ELR (cell line): ENCODE measurements around the gene KRTAP10-3.
"Not testable (repeated sequence)": the region's sequence is repeated elsewhere in the genome, so short reads cannot be mapped to it uniquely, and the experiment has no call there.

Experiments
- DNase-seq: peaks from one replicate; pipeline ENCODE4 v3.0.0-alpha.2; 2015; ENCODE audit warnings: low read depth

Gene KRTAP10-3

DNA sequence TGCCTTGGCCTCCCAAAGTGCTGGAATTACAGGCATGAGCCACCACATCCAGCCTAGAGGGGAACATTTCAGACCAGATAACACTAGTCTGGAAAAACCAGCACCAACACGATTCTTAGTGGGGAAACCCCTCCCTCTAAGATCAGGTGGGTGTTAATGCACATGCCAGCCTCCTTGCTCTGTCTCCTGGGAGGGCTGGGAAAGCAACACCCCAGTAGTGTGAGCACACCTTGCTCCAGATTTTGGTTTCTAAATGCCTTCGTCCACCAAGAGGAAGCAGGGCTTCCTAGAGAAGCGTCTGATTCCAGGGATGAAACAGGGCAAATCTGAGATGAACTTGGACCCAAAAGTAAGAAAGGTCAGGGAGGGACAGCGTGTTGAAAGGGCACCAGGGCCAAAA is 12.7 kb upstream of the KRTAP10-3 start:
- DNase-seq = no peak

DNA sequence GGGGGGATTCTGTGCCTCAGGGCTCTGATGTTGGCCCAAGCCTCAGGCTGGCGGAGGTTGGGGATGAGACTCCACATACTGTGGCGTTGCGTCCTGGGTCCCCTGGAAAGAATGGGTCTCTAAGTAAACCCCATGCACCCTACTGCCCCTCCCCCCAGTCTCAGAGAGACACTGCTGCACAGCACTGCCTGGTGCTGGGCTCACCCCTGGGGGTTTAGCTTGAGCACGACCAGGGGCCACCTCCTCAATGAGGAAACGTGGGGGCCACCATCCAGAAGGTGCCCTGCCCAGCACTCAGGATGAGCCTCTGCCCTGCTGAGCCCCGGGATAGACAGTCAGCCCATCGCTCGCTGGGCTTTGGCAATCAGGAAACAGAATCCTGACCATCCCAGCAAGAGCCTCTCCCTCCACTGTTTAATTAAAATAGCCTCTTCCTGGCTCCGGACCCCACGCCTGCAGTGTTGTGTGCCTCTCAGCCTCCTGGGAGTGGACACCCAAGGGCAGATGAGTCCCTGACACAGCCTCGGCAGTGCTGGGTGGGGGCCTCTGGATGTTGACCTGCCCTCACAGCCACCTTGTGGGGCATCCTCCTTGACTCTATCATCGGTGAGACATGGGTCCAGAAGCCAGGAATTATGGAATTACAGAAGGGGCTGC is 11.4 kb upstream of the KRTAP10-3 start:
- DNase-seq = no peak

DNA sequence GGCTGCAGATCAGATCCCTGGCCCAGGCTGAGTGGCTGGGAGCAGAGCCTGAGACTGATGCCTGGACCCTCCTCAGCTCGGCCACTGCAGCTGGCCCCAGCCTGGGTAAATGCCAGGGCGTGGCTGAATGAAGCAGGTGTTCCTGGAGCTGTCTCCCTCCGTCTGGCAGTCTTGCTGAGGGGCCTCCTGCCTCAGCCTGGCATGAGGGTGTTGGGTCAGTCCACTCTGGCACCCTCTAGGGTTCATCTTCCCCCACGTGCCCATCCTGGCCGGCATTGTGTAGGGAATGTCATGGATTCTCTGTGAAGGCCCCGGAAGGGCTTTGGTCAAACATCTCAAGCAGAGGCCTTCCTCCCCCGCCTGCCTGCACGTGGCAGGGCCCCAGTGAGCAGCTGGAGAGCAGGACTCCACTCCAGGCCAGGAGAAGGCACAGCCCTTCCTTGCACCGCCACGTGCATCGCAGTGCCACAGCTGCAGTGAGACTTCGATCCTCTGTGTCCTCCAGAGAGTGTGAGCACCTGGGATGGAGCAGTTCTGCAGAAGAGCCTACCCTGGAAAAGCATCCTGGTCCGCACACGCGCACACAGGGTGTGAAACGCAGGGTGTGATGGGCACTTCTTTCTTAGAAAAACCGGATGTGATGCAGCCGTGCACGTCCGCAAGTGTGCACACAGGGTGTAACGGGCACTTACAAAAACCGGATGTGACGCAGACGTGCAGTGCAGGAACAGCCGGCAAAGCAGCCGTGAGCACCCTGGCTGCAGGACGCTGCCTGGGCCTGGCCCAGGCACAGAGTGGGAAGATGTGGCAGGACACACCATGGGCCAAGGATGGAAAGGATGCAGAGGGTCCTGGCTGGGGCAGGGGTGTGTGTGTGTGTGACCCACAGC is 10.3 kb upstream of the KRTAP10-3 start:
- no peak for DNase-seq

DNA sequence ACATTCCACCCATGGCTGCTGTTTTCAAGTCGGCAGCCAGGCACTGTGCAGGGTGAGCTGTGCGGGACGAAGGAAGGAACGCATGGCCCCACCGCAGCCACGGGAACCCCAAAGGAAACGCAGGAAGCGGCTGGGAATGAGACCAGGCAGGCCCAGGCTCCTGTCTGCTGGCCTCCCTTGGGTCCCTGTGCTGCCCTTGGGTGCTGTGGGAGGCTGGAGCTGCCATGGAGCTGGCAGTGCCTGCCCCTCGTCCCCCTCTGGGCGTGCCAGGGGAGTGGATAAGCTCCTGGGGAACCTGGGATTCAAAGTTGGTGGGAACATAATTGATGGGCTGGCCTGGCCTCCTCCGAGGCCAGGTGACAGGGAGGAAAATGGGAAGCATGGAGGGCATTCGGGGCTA is 9.7 kb upstream of the KRTAP10-3 start:
- DNase-seq = no peak

DNA sequence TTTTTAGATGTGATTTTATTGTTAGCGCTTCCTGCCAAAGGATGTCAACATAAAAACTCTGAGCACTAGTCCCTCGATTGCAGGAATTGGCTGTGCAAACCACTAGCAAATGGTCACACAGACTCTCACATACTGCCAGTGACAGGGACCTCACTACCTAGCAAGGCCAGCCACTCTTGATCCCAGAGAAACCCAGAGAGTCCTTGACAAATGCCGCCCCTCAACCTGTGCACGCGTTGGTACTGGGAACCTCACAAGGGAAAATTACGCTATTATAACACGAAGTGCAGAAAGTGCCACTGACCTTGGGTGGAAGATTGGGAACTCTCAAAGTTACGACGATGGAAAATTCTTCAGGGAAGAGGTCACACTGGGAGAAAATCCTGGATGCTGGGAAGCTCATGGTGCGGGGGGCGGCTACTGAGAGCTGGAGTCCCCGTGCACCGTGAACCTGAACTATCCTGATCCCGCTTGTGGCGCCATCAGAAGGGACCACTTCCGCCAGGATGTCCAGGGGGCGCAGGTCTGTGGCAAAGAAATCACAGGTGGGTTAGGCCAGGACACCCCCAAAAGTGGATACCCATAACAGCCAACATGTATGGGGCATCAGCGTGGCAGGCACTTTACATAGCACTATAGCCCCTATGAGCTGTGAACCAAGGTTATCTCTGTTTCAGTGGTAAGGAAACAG is 9.0 kb upstream of the KRTAP10-3 start:
- DNase-seq = no peak

DNA sequence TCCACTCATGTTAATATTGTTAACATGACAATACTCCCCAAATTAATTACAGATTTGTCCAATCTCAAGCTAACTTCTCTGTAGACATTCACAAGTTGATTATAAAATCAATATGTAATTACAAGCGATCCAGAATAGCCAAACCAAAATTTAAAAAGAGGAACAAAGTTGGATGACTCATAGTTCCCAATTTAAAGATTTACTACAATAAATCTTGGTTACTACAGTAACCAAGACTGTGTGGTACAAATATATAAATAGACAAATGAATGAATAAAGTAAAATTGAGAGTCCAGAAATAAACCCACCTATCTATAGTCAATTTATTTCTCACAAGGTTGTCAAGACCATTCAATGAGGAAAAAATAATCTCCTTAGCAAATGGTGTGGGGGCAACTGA is 7.8 kb upstream of the KRTAP10-3 start:
- DNase-seq = no peak

DNA sequence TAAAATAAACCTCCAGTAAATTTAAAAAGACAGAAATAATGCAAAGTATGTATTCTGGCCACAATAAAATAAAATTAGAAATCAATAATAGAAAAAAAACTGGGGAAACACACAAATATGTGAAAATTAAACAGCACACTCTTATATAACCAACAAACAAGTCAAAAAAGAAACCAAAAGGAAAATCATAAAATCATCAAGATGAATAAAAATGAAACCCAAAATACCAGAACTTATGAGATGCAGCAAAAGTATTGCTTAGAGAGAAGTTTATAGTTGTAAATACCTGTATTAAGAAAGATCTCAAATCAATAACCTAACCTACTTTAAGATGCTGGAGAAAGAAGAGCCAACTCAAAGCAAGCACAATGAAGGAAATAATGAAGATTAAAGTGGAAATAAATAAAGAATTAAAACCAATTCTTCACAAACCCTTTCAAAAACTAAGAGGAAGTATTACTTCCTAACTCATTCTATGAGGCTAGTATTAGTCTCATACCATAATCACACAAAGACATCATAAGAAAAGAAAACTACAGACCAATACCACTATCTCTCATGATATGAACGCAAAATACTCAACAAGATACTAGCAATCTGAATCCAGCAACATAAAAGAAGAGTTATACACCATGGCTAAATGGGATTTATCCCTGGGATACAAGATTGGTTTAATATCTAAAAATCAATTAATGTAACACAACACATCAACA is 6.4 kb upstream of the KRTAP10-3 start:
- no peak for DNase-seq

DNA sequence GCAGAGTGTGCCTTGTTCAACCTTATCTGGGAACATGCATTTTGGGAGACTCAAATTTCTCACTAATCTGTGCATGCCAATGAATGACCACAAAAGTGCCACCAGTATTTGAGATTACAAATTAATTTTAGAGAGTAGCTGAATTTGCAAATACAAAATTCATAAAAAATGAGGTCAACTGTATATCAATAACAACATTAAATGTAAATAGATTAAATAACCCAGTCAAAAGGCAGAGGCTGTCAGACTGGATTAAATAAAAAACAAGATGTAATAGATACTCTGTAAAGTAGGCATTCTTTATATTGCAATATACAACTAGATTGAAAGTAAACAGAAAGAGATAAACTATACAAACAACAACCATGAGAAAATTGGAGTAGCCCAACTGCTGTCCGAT is 5.5 kb upstream of the KRTAP10-3 start:
- no peak for DNase-seq

DNA sequence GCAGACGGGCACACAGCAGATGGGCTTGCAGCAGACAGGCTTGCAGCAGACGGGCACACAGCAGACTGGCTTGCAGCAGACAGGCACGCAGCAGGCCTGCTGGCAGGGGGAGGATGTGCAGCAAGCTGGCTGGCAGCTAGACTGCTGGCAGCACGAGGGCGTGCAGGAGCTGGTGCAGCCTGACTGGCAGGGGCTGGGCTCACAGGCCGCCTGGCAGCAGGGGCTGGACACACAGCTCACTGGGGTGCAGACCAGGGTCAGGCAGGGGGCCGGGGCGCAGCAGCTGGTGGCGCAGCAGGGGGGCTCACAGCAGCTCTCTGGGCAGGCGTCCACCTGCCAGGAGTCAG is 293 bp downstream of the KRTAP10-3 start:
- DNase-seq = not testable (repeated sequence)

DNA sequence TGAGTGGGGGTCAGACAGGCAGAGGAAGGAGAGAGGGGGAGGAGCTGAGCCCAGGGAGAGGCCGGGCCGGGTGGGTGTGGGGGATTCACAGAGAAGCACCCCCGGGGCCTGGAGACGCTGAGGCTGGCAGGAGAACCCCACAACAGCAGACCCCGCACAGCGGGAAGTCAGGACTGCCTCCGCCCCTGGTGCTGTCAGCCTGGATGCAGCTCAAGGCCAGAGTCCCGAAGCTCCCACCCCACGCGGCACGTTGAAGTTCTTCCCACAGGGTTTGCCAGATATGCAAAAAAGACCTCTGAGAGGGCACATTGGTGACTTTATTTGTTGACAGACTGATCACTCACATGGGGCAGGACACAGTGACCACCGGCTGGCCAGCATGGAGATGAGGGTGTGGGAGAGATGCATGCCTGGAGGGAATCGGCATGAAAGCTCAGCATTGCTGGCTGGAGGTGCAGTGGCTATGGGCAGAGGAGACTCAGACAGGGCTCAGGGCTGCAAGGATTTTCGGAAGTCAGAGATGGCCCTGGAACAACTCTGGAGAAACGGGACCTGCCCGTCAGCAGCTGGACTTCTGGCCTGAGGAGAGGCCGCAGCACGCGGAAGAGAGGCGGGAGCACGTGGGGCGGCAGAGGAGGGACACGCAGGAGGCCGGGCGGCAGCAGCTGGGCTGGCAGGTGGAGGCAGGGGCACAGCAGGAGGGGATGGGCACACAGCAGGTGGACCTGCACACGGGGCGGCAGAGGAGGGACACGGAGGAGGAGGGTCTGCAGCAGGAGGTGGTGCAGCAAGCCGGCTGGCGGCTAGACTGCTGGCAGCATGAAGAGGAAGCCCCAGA is 885 bp downstream of the KRTAP10-3 start:
- DNase-seq = no peak

DNA sequence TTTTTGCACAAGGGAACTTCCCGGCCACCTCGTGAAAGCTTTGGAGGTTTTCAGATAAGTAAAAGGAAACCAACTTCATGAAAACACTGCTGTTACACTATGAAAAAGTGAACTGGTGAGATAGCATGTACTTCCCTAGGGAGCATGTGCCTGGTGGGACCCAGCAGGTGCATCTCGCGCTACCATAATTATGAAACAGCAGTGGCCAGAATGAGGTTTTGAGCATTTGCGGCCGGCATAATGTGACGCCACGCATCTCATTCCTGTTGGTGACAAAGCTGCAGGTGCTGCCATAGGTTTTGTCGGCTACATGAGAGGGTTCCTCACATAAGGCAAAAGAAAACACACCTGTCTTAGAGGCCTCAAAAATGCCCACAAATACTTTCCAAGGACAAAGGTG is 1.7 kb downstream of the KRTAP10-3 start:
- no peak for DNase-seq

DNA sequence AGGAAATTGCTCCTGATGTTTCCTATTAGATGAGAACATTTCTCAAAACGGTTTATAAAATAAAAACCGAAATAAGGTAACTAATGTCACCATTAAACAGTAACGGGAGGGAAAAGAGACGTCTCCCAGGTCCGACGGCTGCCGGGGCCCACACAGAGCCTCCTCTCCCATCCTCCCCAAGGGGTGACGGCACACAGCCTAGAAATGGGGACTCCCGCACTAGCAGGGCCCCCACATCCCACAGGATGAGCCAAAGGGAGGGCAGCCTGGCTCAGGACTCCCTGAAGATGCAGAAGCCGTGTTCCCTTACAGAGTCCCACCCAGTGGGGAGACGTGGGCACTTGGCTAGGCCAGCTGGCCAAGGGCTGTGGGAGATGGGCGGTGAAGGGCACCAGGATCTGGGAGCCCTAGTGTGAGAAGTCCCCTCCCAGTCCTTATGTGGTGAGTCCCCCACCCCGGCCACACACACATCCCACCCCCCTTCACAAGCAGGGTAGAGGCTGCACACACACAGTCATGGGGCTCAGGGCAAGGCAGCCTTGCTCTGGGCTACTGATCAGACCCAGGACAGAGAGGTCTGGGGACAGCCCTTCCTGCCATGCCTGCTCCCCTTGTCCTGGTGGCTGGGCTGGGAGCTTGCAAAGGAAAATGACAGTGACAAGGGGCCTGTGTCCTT is 3.3 kb downstream of the KRTAP10-3 start:
- DNase-seq = no peak

DNA sequence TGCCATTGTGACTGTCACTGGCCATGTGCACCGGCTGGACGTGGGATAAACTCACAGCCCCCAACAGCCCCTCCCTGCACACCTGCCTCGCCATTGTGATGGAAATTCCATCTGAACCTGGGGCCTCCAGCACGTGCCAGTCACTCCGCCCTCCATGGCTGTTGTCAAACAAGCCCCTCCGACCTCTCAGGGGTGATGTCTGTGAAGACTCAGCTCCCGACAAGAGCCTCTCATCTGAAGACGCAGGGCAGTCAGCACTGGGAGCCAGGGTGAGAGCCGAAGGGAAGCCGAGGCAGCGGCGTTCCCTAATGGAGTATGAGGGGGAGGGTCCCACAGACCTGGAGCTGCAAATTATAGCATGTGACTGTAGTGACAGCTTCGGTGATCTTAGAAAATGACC is 5.9 kb downstream of the KRTAP10-3 start:
- no peak for DNase-seq

DNA sequence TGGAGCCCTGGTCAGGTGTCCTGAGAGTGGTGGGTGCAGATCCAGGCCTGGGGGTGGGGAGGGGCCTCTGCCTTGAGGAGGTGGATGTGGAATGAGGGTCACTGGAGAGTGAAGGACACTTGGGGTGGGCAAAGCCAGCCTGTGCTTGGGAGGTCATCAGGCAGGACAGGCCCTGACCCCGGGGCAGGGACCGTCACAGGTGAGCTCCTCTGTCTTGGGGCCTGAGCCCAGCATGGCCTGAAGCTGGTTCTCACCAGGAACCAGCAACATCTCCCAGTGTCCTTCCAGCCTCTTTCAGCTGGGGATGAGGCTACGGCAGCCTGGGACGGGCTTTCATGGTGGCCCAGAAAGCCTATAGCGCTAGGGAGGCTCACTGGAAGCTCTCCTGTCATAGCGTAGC is 6.5 kb downstream of the KRTAP10-3 start:
- DNase-seq = no peak

DNA sequence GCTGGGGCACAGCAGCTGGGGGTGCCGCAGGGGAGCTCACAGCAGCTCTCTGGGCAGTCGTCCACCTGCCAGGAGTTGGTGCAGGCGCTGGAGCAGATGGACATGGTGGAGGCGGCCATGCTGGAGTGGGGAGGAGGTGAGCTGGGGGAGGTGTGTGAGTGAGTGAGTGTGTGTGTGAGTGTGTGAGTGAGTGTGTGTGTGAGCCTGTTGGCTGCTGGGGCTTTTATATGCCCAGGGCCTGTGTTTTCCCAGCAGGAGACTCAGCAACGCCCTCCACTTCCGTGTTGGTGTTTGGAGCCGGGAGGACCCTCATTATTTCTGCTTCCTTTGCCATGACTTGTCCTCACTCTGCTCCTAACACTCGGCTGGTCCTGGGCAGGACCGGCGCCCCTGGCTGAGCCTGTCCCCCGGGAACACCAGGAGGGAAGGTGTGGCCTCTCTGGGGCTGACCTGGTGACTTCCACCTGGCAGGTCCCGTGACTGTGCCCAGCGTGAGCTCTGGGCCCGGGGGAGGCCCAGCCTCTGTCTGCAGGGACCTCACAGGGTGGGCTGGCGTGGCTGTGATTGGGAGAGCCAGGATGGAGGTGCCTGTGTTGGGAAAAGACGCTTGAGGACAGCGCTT is 7.1 kb downstream of the KRTAP10-3 start, which contains the start of gene KRTAP10-2:
Gene KRTAP10-2 (minus strand): TSS at position 166 of the 622 bp plus-strand sequence. CDS start 47 bp downstream, at position 119.
- no peak for DNase-seq

DNA sequence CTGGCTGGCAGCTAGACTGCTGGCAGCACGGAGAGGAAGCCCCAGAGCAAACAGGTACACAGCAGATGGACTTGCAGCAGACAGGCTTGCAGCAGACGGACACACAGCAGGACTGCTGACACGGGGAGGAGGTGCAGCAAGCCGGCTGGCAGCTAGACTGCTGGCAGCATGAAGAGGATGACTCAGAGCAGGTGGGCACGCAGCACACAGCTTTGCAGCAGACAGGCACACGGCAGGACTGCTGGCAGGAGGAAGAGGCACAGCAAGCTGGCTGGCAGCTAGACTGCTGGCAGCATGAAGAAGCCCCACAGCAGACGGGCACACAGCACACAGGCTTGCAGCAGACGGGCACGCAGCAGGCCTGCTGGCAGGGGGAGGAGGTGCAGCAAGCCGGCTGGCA is 7.8 kb downstream of the KRTAP10-3 start:
- no peak for DNase-seq

DNA sequence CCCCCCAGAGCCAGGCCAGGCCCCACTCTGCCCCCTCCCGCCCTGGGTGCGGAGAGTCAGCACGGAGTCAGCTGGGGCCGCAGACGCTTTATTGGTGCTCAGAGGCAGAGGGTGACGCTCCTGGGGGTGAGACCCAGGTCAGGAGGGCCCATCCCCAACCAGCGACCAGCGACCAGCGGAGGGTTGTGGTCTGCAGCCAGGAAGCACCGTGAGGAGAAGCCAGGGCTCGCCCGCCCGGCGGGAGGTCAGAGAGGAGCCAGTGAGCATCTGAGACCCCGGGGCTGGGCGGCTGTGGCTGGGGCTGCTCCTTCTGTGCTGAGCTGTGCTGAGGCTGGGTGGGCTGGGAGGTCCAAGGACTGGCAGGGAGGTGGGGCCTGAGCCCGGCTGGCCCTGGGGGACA is 8.3 kb downstream of the KRTAP10-3 start:
- DNase-seq = not testable (repeated sequence)

DNA sequence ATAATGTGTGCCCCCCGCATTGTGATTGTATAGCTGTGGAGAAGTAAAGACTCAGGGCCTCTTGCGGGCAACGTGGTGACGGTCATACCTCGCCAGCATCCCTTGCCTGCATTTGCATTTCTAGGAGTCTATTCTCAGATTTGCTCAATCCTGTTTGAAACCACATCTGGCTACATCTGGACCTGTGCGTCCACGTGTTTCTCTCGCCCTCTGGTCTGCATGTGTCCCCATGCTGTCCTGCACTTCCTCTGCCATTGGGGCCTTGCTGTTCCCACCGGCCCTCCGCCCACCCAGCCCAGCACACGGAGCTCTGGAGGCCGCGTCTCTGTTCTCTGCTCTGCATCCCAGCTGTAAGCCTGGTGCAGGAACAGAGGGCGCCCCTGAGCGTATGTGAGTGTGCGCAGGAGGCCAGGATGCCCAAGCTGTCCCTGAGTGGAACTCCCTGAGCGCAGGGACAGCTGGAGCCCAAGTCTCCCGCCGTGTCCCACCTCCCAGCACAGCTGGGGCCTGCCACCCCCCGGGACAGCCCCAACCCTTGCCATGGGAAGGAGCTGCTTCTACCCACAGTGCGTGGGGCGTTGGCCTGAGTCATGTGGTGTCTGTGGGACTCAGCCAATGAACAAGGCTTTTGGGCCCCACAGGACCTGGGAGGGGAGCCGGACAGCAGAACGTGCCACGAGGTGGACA is 8.9 kb downstream of the KRTAP10-3 start:
- no peak for DNase-seq

DNA sequence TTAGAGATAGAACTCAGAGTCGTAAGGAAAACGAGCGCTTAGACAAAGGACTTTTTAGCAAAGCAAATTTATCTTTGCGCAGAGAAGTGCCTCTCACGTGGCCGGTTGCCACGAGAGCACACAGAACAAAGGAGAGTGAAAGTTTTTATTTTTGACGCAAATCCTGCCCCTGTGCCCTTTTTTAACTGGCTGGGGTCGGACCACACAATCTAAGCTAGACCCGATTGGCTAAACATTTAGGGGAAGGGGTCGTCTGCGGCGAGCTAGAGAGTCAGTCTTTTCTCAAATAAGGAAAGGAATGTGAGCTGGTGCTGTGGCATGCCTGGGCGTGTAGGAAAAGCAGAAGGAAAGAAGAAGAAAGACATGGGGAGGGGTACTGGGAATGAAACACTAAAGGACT is 9.7 kb downstream of the KRTAP10-3 start:
- DNase-seq = no peak

DNA sequence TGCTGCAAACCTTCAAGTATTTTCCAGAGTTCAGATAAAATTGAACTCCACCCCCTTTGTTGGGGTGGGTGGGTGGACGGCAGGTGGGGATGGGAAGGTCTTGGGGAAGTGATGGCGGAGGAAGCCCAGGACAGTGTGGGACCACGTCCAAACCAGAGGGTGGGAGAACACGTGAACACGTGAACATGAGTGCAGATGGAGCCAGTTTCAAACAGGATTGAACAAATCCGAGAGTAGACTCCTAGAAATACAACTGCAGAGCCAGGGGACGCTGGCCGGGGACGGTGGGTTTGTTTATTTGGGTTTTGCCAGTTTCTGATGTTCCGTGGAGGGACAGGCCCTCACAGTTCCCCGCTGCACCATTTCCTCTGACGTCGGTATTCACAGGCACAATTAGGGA is 10.2 kb downstream of the KRTAP10-3 start:
- no peak for DNase-seq
